Left lung (tissue), 10 donors: ENCODE results near the gene CHPF. TPM values are rescaled to one million over a fixed set of nuclear protein-coding genes. Genes with fewer than 3 reads are reported as not detected.
A peak's percentile ranks its signal among the peaks of the same experiment; 100 is the strongest.

ENCODE experiments used
- ATAC-seq: fragments of 200-7000 bp; cut with Tn5 transposase; one replicate; pipeline ENCODE4 v1.9.1; 2020; ENCODE audit warnings: moderate library complexity
- DNase-seq, 4 donors: peaks; one replicate each; pipeline ENCODE4 v3.0.0-alpha.2; 2013 to 2020
- H3K27ac ChIP-seq, 2 donors: fragments of 200-600 bp; sonication (generic) in 1 of 2; one replicate each; pipeline versions ENCODE4 v1.5.0 to v1.8.0; 2020 to 2021
- H3K27me3 ChIP-seq, 2 donors: fragments of 200-600 bp; sonication (generic) in 1 of 2; one replicate each; pipeline versions ENCODE4 v1.5.0 to v1.8.0; 2020 to 2021
- H3K36me3 ChIP-seq, 2 donors: fragments of 200-600 bp; sonication (generic) in 1 of 2; one replicate each; pipeline versions ENCODE4 v1.5.0 to v1.8.0; 2020 to 2021
- H3K4me1 ChIP-seq, 2 donors: fragments of 200-600 bp; one replicate each; pipeline ENCODE4 v1.8.0; 2021
- H3K4me3 ChIP-seq, 2 donors: fragments of 200-600 bp; sonication (generic) in 1 of 2; one replicate each; pipeline versions ENCODE4 v1.5.0 to v1.8.0; 2020 to 2021; ENCODE audit warnings: mild to moderate bottlenecking in 1 of 2
- H3K9me3 ChIP-seq, 2 donors: fragments of 200-600 bp; sonication (generic) in 1 of 2; one replicate each; pipeline versions ENCODE4 v1.5.0 to v1.8.0; 2020 to 2021
- intact Hi-C, 2 donors: fragments of 100-400 bp; cut with DNase I; formaldehyde crosslinking; loops; one replicate each; pipeline versions ENCODE4 v1.11.2 to v1.14.2; 2022
- polyA plus RNA-seq, 6 donors: library from polyadenylated mRNA; unstranded; fragments of 120-200 nt; gene quantifications; one replicate each; pipeline ENCODE4 v1.2.1, GENCODE V29; 2013; ENCODE audit not compliant: insufficient read length in 6 of 6
- total RNA-seq, 2 donors: library from RNA; stranded (reverse); fragmentation: NEBNext Ultra II Directional; extraction: Animal tissue kit (Norgen Biotek cat#: 25700); gene quantifications; one replicate each; pipeline ENCODE4 v1.2.1, GENCODE V29; 2021
- TF ChIP-seq, protein P1 (sequence below), 2 donors: fragments of 200-600 bp; sonication (generic) in 1 of 2; IDR thresholded peaks; one replicate each; pipeline versions ENCODE4 v1.5.0 to v1.8.0; 2021; ENCODE audit warnings: antibody characterized with exemption in 2 of 2
- donor health status: DM: no; HTN: yes; CAD: no.
- donor health status: DM: no; HTN: no; CAD: no.

CHPF gene
- total and polyA plus RNA-seq, 8 donors = 18.8 to 114 (median 28.0) TPM

DNA sequence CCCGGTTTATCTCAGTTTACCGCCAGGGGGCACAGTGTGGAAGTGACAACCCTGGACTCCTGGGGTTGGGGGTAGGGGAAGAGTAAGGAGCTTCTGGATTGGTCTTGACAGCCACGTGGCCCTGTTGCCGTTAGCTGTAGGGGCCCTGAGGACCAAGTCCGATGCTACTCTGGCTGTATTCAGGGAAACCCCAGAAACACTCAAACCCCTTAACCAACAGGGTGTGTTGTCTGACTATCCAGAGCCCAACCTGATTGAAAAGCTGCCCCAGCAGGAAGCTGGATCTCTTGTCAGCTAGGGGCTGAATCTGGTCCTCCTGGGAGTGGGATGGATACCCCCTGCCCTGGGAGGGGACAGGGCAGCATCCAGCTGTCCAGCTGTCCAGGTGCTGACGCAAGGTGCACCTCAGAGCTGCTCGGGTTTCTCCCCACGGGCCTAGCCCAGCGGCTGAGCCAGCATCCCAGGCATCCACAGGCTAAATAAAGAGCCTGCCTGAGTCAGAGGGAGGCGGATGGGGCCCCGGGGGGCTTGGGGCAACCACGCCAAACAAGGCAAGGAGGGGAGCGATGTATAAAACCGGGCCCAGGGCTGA is 48.0 kb downstream of the CHPF start:
- Histone ChIP-seq H3K4me1 (peaks cover 11 to 30% of the 10 kb centered on the region in 2 donors), H3K9me3 (no peaks in the 10 kb centered on the region), H3K36me3 (no peaks in the 10 kb centered on the region), H3K27ac (no peak overlapping the region), H3K27me3 (peaks cover 23 to 71% of the 10 kb centered on the region in 2 donors), H3K4me3 (no peak overlapping the region)
- TF ChIP-seq, protein P1, sequence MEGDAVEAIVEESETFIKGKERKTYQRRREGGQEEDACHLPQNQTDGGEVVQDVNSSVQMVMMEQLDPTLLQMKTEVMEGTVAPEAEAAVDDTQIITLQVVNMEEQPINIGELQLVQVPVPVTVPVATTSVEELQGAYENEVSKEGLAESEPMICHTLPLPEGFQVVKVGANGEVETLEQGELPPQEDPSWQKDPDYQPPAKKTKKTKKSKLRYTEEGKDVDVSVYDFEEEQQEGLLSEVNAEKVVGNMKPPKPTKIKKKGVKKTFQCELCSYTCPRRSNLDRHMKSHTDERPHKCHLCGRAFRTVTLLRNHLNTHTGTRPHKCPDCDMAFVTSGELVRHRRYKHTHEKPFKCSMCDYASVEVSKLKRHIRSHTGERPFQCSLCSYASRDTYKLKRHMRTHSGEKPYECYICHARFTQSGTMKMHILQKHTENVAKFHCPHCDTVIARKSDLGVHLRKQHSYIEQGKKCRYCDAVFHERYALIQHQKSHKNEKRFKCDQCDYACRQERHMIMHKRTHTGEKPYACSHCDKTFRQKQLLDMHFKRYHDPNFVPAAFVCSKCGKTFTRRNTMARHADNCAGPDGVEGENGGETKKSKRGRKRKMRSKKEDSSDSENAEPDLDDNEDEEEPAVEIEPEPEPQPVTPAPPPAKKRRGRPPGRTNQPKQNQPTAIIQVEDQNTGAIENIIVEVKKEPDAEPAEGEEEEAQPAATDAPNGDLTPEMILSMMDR (IDR thresholded peaks at IDR 0.05) = peak; percentile 45 to 49
- DNase-seq = peak in 1 of 4 donors; percentile 69
- ATAC-seq = no peak
- intact Hi-C loops = no loop called here

DNA sequence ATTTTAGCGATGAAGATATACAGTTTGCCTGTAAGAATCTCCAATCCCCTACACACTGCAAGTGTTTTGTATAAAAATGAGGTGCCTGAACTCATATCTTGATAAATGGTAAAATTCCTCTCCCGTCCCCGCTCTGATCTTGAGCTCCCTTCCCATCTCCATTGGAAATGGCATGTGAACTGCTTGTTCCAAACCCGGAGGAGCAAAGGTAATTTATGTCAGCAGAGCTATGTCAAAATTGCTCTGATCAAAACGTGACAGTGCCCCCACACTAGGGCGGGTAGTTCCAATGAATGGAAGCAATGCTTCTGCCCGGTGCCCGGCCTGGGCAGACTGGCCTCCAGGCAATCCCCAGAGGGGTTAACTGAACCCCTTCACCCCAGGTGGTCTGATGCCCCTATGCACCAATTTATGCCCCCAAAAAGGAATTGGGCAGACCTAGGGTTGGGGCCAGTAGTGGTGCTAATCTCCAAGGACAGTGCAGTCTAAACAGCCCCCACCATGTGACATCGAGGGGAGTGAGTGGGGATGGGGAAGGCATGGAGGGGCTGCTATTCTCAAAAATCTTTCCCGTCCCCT is 48.6 kb downstream of the CHPF start:
- DNase-seq (no peak), ATAC-seq (no peak)
- Histone ChIP-seq H3K4me3 (no peak overlapping the region), H3K4me1 (peaks cover 11 to 26% of the 10 kb centered on the region in 2 donors), H3K27me3 (peaks cover 23 to 76% of the 10 kb centered on the region in 2 donors), H3K27ac (no peak overlapping the region), H3K36me3 (no peaks in the 10 kb centered on the region), H3K9me3 (no peaks in the 10 kb centered on the region)
- intact Hi-C loops = no loop called here
- TF ChIP-seq, protein P1 (IDR thresholded peaks at IDR 0.05) = no peak

DNA sequence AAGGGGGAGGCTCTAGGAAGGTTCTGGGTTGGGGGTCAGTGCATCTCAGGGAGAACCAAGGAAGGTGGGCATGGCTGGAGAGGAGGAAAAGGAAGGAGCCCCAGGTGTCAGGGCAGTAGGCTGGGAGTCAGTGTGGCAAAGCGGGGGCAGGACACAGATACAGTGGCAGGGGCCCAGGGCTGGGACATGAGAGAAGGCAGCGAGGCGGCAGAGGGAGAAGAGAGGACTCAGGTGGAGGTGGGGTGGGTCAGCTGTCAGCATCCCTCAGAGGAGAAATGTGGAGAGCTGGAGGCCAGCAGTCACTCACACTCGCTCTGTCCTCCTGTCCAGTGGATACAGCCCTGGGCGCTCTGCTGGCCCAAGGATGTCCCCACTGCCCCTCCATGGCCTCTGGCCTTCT is 50.5 kb downstream of the CHPF start:
- Histone ChIP-seq H3K9me3 (no peaks in the 10 kb centered on the region), H3K4me1 (peaks cover 11 to 15% of the 10 kb centered on the region in 2 donors), H3K4me3 (no peak overlapping the region), H3K27me3 (peaks cover 23 to 96% of the 10 kb centered on the region in 2 donors), H3K27ac (no peak overlapping the region), H3K36me3 (no peaks in the 10 kb centered on the region)
- DNase-seq = peak in 1 of 4 donors; percentile 51
- ATAC-seq = no peak
- TF ChIP-seq, protein P1 (IDR thresholded peaks at IDR 0.05) = no peak
- intact Hi-C loops = no loop called here

DNA sequence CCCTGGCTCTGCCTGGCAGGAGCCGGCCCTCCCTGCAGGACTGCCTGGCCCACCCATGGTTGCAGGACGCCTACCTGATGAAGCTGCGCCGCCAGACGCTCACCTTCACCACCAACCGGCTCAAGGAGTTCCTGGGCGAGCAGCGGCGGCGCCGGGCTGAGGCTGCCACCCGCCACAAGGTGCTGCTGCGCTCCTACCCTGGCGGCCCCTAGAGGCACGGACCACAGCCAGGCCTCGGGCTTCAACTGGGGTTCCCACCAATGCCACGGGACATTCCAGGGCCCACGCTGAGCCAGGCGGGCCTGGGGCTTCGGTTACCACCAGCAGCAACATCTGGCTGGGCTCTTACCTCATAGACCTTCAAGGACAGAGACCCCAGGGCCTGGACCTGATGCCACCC is 51.0 kb downstream of the CHPF start:
- Histone ChIP-seq H3K9me3 (no peaks in the 10 kb centered on the region), H3K36me3 (no peaks in the 10 kb centered on the region), H3K4me1 (peaks cover 9 to 11% of the 10 kb centered on the region in 2 donors), H3K27me3 (peaks cover 23 to 98% of the 10 kb centered on the region in 2 donors), H3K4me3 (no peak overlapping the region), H3K27ac (no peak overlapping the region)
- ATAC-seq = no peak
- peak in 1 of 4 donors; percentile 71 for DNase-seq
- intact Hi-C loops = no loop called here
- TF ChIP-seq, protein P1 (IDR thresholded peaks at IDR 0.05) = no peak

DNA sequence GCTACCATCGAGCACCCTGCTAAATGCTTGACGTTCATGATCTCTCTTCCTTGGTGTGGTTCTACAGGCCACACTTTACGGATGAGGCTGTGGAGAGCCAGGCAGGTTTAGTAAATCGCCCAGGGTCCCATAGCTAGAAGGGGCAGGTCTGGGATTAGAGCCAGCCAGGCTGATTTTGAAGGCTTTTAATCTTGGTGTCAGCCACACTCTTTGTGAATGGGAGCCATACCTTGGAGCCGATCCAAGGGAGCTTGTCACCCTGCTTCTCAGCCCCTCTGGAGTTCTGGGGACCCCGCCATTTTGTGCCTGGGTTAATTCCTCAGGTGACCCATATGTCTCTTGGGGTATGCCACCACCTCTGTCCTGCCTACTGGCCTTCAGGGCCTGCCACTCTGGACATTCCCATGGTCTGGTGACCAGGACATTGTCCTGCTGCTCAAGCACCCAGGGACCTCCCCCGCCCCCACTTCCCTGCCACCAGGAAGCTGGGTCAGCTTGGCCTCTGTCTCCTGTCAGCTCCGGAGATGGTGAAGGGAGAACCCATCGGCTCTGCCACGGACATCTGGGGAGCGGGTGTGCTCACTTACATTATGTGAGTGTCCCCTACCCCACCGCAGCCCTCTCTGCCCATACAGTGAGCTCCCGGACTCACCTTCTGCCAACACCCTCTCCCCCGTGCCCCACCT is 52.2 kb downstream of the CHPF start:
- Histone ChIP-seq H3K27me3 (peaks cover 13 to 98% of the 10 kb centered on the region in 2 donors), H3K27ac (no peak overlapping the region), H3K9me3 (no peaks in the 10 kb centered on the region), H3K36me3 (no peaks in the 10 kb centered on the region), H3K4me1 (no peaks in the 10 kb centered on the region), H3K4me3 (no peak overlapping the region)
- DNase-seq (no peak), ATAC-seq (no peak)
- intact Hi-C loops = no loop called here
- TF ChIP-seq, protein P1 (IDR thresholded peaks at IDR 0.05) = no peak
